Stimulated activated CD4-positive, alpha-beta T cell treated with anti-CD3 and anti-CD28 coated beads, Interleukin-15, amount 100 ng/mL, for 24 hours (primary cell): ENCODE results near the gene TGM3.

ENCODE experiments used
- DNase-seq: peaks from one replicate; pipeline ENCODE4 v3.0.0-alpha.2; 2020

TGM3 gene

DNA sequence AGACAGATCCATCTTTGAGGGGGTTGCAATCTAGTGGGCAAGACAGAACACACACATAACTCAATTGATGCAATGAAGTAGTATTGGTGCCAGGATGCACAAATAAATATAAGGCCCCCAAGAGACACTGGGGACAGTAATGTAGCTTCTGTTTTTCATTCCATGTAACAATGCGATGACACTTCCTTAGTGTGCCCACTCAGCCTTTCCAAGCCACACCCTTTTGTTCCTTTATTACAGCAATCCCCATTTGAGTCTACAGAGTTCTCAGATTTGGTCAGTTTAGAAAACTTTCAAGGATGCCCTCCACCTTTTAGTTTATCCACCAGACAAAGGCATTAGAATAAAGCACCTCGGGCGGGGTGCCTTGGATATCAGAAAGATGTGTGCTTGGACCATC, 15.5 kb downstream of the TGM3 start:
- no peak for DNase-seq

DNA sequence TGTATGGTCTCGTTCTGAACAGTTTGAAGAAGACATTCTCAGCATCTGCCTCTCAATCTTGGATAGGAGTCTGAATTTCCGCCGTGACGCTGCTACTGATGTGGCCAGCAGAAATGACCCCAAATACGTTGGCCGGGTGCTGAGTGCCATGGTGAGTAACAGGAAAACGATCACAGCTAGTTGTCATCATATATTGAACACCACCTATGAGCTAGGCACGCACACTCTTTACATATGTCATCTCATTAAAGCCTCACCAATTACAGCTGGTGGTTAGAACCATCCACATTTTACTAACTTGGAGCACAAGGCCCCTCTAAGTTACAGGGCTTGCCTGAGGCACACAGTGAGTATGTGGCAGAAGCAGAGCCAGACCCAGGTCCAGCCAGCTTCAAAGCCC, 17.1 kb downstream of the TGM3 start:
- no peak for DNase-seq

DNA sequence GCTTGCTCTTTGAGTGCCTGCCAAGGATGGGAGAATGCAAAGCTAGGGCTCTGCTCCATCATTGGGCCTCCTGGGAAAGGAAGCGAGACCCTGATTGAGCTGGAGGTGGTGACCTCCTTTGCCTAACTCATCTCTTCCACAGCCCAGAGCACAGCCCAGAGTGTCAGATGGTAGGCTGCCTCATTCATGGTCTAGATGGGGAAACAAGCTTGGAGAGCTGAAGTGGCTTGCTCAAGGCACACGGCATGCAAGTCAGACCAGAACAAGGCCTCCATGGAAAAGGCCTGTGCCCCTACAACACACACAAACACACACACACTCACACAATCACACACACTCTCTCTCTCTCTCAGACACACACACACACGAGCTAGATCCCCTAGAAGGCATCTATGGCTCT, 17.5 kb downstream of the TGM3 start:
- DNase-seq, result no peak

DNA sequence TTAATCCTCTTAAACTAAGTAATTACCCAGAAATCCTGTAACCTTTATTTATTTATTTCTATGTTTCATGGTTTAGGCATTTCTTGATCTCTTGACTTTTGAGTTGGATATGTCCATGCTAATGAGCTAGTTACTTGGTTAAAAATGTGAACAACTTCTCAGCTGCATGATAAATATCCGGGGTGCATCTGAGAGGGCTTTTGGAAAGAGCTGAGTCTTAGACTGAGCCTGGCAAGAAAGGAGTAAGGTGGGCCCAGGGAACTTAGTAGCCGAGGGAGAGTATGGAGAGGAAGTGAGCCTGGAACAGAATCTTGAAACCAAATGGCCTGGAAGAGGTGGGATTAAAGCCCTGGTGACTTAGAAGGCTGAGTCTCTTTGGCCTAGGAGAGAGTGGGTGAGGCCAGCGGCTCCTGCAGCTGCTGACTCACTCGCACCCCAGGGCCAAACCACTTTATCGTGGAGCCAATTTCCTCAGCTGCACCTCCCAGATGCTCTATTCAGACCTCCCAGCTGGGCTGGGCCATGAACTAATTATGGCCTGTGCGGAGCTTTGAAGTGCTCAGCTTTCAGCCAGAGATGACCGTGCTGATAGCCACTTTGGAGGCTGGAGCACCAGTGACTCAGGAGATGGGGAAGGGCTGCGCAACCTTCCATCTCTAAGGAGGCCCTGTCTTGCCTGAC, 19.1 kb downstream of the TGM3 start:
- no peak for DNase-seq

DNA sequence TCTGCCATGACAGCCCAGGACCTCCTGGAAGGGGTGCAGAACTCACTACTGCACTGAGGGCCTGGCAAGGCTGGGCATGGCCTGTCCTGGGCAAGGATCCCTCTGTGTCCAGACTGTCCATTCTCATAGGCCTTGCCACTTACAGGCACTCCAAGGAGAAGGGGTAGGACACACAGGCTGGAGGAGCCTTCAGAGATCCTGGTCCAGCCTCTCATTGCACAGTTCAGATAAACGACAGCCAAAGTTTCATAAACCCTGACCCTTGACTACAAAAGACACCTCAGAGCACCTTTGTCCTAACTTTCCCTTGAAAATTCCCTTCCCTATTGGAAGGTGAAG, 19.6 kb downstream of the TGM3 start:
- DNase-seq, result no peak

DNA sequence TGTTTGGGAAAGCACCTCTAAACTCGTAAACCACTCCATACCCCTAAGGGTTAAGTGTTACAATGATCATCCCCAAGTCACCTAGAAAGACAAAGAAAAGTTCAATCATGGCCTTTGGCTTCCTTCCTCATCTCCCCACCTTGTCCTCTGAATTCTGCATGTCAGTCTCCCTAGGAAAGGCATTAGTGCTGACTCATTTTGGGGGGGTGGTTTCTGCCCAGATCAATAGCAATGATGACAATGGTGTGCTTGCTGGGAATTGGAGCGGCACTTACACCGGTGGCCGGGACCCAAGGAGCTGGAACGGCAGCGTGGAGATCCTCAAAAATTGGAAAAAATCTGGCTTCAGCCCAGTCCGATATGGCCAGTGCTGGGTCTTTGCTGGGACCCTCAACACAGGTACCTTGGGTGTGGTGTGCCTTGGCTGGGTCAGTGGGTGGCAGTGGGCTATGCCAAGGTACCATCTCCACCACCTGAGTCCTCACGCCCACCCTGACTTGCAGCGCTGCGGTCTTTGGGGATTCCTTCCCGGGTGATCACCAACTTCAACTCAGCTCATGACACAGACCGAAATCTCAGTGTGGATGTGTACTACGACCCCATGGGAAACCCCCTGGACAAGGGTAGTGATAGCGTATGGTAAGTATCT, 21.2 kb downstream of the TGM3 start:
- DNase-seq, result no peak

DNA sequence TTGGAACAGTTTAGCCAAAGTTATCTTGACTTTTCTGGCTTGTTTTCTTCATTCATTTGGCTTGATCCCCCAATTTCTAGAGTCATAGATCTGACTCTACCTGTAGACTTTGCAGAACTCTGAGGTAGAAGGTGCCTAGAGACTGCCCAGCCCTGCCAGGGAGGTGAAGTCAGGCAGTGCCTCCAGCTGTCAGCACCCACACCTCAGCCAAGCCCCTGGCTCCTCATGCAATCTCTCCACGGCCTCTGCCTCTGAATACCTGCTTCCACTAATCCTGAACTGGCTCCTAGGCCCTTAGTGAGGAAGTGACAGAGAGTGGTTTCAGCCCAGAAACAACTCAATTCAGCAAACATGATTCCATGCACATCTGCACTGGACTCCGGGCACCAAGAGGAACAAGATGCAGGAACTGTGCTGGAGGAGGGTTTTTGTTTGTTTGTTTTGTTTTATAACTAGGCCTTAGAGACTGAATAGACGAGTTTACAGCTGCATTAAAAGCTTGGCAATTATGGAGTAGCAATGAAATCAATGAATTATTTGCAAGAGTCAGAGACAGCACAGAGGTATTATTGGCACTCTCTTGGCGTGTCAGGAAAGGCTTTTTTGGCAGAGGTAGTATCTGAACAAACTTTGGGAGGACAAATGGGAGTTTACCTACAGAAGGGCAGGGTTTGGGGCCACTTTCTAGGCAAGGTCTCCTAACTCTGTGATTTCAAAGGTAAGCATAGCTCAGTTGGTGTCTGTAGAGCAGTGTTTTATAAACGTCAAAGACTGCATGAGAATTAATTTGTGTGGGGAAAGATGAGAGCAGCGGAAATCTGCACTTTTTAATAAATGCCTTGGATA, 25.2 kb downstream of the TGM3 start:
- no peak for DNase-seq

DNA sequence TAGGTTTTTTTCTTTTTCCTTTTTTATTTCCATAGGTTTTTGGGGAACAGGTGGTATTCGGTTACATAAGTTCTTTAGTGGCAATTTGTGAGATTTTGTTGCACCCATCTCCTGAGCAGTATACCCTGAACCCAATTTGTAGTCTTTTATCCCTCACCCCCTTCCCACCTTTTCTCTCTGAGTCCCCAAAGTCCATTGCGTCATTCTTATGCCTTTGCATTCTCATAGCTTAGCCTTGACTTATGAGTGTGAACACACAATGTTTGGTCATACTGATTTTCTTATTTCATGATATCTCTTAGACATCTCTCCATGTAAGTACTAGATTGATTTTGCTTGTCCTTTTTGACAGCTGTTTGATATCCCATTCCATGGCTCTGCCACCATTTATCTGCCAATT, 27.2 kb downstream of the TGM3 start:
- DNase-seq, result no peak

DNA sequence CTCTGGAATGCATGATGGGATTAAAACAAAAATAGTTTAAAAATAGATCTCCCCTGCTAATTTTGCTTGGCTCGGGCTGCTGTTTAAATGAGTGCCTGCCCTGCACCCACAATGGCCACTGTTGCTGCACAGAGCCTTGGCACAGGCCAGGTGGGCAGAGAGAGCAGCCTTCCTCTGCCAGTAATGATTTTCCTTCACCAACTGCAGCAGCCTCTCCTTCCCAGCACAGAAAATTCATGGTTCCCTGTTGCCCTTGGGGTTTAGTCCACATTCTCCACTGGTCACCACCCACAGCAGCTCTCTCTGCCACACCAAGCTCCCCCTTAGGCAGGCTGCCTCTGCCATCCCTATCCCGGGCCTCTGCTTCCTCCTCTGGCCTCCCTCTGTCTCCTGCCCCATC, 30.2 kb downstream of the TGM3 start:
- no peak for DNase-seq

DNA sequence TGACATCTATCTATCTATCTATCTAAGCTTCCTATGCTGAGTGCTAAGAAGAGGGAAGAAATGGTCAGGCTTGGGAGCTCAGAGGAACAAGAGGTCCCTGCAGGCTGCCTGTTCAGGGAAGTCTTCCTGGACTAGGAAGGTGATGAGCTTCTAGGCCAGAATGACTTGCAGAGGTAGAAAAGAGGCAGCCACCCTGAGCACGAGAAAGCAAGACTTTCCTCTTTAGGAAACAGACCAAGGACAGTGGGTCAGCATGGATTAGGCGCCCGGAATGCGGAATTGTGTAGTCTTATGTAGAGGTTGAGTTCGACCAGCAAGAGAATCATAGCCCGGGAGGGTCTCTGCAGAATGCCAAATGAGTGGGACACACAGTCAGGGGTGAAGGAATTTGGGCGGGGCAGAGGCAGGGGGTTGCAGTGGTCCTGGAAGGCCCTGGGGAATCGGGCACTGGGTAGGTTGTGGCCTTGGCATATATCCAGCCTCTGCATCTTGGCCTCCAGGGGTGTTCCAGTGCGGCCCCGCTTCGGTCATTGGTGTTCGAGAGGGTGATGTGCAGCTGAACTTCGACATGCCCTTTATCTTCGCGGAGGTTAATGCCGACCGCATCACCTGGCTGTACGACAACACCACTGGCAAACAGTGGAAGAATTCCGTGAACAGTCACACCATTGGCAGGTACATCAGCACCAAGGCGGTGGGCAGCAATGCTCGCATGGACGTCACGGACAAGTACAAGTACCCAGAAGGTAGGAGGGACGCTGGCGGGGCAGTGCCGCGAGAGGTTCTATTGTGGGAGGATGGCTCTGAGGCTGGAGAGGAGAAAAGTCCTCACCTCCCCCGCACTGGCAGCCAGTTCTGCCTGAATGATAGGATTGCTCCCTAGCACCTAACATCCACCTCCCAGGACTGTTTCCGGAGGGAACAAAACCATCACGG, 32.1 kb downstream of the TGM3 start:
- DNase-seq, result no peak

DNA sequence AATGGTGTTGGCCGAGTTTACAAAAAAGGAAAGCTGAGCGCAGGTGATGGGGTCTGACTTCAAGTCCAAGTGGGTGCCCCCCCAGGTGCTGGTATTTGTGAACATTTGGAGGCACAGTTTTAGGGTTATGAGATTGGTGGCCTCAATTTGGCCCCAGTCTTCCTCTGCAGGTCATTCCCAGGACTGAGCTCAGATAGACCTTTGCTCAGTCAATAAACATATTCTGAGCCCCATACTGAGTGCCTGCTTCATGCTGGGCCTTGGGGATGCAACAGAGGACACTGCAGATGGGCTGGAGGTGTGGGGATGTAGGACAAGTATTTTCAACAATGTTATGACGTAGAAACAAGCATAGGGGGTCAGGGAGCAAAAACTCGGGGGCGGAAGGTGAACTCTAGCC, 33.5 kb downstream of the TGM3 start:
- no peak for DNase-seq

DNA sequence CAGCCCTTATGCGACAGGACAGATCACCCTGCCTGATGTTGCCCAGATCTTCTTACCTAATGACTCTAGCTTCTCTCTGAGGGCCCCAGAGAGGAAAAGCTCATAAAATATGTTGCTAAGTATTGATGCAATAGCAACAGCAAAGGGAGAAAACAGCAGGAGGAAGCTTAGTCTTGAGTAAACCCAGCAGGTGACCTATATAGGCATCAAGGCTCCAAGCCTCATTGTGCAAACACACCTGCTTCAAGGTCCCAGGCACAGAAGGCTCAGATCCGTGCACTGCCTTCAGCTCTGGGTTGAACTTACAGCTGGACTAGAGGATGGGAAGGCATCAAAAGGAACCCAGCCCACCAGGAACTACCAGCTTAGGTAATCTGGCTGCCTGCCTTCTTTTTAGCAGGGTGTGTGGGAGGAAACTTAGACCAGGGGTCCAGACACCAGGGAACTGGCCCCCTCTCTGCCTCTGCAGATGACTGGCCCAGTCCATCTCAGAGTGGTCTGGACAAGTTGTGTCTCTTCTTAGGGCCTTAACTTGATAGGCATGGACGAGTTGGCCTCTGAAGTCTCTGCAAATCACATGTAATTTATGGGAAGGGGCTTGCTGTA, 34.4 kb downstream of the TGM3 start:
- no peak for DNase-seq

DNA sequence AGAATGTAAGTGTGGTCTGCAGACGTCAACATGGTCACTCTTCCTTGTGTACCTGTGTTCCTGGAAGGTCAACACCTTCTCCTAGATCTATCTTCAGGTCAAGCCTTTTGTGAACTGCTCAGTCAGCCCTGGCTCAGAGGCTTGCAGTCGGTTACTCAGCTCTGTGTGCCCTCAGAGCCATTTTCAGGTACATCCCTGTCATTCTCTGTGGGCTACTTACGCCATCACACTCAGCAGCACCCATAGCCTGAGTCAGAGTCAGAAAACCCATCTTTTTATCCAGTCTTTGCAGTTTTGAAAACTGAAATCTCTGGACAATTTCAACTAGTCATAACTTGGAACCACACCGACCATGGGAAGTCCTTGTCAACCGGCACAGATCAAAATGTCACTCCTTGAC, 35.3 kb downstream of the TGM3 start:
- DNase-seq, result no peak

DNA sequence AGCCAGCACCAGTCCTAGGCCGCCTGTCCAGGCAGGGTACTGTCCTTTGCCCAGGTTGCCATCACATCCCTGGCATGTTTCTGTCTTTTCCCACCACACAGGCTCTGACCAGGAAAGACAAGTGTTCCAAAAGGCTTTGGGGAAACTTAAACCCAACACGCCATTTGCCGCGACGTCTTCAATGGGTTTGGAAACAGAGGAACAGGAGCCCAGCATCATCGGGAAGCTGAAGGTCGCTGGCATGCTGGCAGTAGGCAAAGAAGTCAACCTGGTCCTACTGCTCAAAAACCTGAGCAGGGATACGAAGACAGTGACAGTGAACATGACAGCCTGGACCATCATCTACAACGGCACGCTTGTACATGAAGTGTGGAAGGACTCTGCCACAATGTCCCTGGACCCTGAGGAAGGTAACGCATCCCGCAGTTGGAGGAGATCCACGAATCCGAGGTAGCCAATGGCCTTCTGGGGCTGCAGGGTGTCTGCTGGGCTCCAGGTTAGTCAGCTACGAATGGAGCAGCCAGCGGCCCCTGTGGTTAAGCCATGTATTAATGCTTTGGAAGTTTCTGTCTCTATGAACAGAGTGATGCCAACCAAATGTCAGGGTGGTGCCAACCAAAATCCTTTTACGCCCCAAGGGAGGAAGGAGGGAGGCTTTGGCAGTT, 36.2 kb downstream of the TGM3 start:
- DNase-seq, result no peak

DNA sequence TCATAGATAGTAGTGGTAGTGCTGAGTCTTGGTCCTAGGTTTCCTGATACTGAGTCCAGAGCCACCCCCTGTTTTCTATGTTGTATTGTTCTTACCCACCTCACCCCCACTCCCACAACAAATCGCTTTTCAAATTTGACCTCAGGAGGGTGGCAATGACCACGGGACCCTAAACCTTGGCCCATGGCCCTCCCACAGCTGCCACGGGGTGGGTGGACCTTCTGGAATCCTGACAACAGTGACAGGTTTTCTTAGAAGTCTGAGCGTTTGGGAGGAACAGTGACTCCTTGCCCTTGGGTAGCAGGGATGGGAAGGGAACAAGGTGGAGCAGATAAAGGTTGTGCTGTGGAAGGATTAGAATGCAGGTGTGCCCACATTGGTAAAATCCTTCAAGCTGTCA, 36.9 kb downstream of the TGM3 start:
- DNase-seq, result no peak

DNA sequence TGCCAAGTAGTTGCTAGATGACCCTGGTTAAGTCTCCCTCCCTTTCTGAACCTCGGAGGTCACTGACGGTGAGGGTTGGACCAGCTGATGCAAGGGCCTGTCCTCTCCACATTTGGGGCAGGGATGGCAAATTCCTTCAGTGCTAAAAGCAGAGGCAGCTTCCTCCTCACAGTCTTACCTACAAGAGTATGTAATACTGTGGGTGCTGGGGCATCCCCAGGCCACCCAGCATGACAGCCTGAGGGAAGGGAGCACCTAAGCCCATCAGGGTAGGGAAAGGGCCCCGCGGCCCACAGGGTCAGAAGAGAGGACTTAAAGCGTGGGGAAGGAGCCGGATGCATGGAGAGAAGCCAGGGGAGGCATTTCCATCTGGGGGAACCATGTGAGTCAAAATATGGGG, 38.0 kb downstream of the TGM3 start:
- DNase-seq, result no peak

DNA sequence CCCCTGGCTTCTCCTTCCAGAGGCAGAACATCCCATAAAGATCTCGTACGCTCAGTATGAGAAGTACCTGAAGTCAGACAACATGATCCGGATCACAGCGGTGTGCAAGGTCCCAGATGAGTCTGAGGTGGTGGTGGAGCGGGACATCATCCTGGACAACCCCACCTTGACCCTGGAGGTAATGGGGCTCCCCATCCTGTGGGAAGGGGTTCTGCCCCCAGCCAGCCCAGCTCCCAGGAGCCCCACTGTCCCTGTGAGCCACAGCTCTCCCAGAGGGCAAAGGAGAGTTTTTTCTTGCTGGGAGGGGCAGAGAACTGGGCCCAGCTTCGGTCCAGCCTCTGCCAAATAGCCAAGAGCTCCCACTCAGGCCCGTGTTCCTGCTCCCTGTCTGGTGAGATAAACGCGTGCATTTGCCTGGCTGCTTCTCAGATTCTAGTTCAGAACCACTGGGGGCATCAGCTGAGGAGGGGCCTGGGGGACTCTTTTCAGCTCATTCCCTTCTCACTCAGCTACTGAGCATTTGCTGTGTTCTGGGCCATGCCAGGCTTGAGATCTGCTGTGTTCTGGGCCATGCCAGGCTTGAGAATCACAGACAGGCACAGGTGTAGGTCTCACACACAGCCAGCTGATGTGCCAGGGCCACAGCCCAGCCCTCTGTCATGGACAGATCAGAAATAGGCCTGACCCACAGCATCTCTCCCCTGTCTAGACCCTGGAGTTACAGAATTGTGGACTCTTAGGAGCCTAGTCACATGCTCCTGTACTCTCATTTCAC, 39.5 kb downstream of the TGM3 start:
- DNase-seq, result no peak

DNA sequence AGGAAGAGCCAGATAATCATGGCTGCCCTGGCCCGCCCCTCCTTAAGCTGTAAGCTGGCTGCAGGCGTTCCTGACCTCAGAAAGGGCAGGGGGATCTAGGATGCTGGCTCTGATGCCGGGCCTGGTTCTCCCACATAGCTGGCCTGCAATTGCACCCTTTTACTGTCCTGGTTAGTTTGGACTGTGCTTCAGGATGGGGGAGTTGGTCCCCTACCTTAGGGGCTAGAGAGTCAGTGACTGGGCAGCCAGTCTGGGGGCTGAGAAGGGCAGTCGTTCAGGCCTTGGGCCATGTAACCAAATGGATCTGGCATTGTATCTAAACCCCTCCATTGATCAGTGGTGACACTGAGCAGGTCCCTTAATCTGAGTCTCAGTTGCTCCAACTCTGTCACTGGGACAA, 40.7 kb downstream of the TGM3 start:
- DNase-seq, result no peak

DNA sequence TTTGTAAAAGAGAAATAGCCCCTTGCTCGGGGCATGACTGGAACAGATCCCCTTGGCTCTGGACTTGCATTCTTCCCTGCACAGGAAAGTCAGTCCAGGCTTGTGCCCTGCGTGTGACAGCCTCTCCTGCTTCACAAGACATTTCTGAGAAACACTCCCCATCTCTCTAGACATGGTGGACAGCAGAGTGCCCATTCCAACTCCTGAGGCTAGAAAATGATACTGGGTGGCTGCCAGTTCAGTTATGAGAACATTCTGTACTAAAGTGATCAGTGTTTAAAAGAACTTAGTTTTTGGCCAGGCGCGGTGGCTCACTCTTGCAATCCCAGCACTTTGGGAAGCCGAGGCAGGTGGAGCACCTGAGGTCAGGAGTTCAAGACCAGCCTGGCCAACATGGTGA, 41.3 kb downstream of the TGM3 start:
- no peak for DNase-seq

DNA sequence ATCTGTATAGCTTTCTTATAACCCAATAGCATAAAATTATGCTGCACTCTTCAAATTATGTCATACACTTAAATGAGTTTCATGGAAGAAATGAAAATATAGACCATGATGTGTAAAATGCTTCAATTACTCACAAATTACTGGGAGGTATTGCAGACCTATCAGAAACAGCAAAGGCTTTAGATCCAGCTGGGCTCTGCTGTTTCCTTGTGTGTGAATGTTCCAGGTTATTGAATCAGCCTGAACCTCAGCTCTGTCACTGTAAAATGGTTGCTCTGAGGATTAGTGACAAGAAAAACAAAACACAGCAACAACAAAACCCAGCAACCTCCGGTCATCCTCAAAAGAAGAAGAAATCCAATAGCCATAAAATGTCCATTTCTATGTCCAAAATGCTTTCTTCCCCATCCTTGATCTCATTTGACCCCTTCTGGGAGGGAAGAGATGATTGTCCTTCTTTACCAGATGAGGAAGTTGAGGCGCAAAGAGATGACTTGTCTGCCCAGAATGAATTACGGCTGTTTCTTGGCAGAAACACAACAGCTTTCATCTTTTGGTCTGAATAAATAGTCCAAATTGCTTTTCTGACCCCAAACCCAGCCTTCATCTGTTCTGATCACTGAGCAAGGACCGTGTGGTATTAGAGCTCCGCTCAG, 42.7 kb downstream of the TGM3 start:
- no peak for DNase-seq

DNA sequence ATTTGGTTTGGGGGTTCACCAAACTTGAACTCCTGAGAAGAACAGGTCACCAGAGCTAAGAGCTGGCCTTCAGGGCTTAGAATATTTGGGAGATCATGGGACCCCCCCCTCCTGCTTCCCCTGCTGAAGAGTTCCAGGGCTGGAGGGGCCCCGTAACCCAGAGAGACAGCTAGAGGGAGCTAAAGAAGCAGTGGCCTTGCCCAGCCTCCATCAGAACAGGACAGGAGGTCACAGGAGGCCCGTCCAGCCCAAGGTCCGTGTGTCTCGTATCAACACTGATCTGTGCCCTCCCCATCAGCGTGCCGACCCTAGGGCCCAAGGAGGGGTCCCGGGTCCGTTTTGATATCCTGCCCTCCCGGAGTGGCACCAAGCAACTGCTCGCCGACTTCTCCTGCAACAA, 44.3 kb downstream of the TGM3 start:
- DNase-seq, result no peak
